H1 (cell line): Measurements from ENCODE around the gene LMAN1L. TPM values are rescaled to one million over a fixed set of nuclear protein-coding genes. Genes with fewer than 3 reads are reported as not detected.

Experiments used
- CTCF ChIA-PET: fragments of 300-600 bp; sonication (Branson Sonifier 250); formaldehyde crosslinking; loops from one replicate; lab custom pipeline; 2021; ENCODE audit not compliant: partially characterized antibody; lab: Charles Lee
- POLR2A ChIA-PET: fragments of 300-600 bp; sonication (Branson Sonifier 250); formaldehyde crosslinking; loops from one replicate; lab custom pipeline; 2021; ENCODE audit warnings: inconsistent platforms; ENCODE audit not compliant: partially characterized antibody; lab: Charles Lee
- DNase-seq, 2 experiments: peaks; one replicate each; pipeline versions ENCODE4 v3.0.0 to v3.0.0-alpha.2; 2010 to 2022; ENCODE audit warnings: low spot score in 2 of 2, low read depth in 1 of 2, mixed read lengths in 1 of 2
- FAIRE-seq: peaks from 2 replicates; lab custom pipeline; 2011; peaks lifted over from hg19 to GRCh38; lab: Jason Lieb, UNC
- H2AFZ ChIP-seq: 2 replicates; pipeline ENCODE4 v1.8.1; 2012; ENCODE audit warnings: low read length, inconsistent platforms
- H2AK5ac ChIP-seq: 2 replicates; pipeline ENCODE4 v1.6.1; 2013; ENCODE audit warnings: low read depth, low read length
- H2BK120ac ChIP-seq: replicated peaks from 2 replicates; pipeline ENCODE3; 2013; ENCODE audit warnings: low read depth, low read length, inconsistent platforms
- H2BK12ac ChIP-seq: 2 replicates; pipeline ENCODE4 v1.6.1; 2013; ENCODE audit warnings: low read depth, low read length
- H2BK15ac ChIP-seq: 2 replicates; pipeline ENCODE4 v1.6.1; 2013; ENCODE audit warnings: low read length
- H2BK20ac ChIP-seq: 2 replicates; pipeline ENCODE4 v1.6.1; 2013; ENCODE audit warnings: low read length
- H2BK5ac ChIP-seq: 2 replicates; pipeline ENCODE4 v1.6.1; 2013; ENCODE audit warnings: low read depth, low read length
- H3K14ac ChIP-seq: 2 replicates; pipeline ENCODE4 v1.6.1; 2013; ENCODE audit warnings: inconsistent platforms; ENCODE audit not compliant: insufficient read length
- H3K18ac ChIP-seq: 2 replicates; pipeline ENCODE4 v1.6.1; 2013; ENCODE audit warnings: low read length; ENCODE audit errors: extremely low read depth
- H3K23ac ChIP-seq: 2 replicates; pipeline ENCODE4 v1.6.1; 2013; ENCODE audit warnings: inconsistent platforms; ENCODE audit not compliant: insufficient read length
- H3K23me2 ChIP-seq: 2 replicates; pipeline ENCODE4 v1.6.1; 2013; ENCODE audit warnings: low read depth, low read length
- H3K27ac ChIP-seq: 2 replicates; pipeline ENCODE4 v1.6.1; 2011; ENCODE audit warnings: low read depth, low read length, inconsistent platforms
- H3K27me3 ChIP-seq, 4 experiments: replicated peaks in 1 of 4; 1 replicate in 1 of 4; 2 replicates in 3 of 4; pipeline versions ENCODE4 v1.6.1 to v1.8.1; 2011 to 2013; ENCODE audit warnings: low read length in 3 of 4, mild to moderate bottlenecking in 3 of 4, inconsistent platforms in 2 of 4, mixed read lengths in 2 of 4, moderate library complexity in 1 of 4; ENCODE audit not compliant: control insufficient read depth in 3 of 4, insufficient read depth in 3 of 4; ENCODE audit errors: extremely low read depth in 1 of 4
- H3K36me3 ChIP-seq, 4 experiments: 2 replicates each; pipeline versions ENCODE4 v1.6.1 to v1.8.1; 2011 to 2013; ENCODE audit warnings: mild to moderate bottlenecking in 4 of 4, low read length in 3 of 4, moderate library complexity in 2 of 4, control low read depth in 1 of 4, inconsistent platforms in 1 of 4; ENCODE audit not compliant: insufficient read depth in 4 of 4, control insufficient read depth in 2 of 4
- H3K4ac ChIP-seq: replicated peaks from 2 replicates; pipeline ENCODE3; 2013; ENCODE audit warnings: low read length, low read depth, mixed read lengths, inconsistent platforms; ENCODE audit not compliant: insufficient read length
- H3K4me1 ChIP-seq, 4 experiments: replicated peaks in 1 of 4; 1 replicate in 1 of 4; 2 replicates in 3 of 4; pipeline versions ENCODE4 v1.6.1 to v1.8.1; 2011 to 2013; ENCODE audit warnings: low read length in 3 of 4, inconsistent platforms in 2 of 4, mixed read lengths in 1 of 4; ENCODE audit not compliant: insufficient read depth in 4 of 4, control insufficient read depth in 3 of 4
- H3K4me2 ChIP-seq, 2 experiments: 2 replicates each; pipeline versions ENCODE4 v1.6.1 to v1.8.1; 2011 to 2013; ENCODE audit warnings: low read depth in 2 of 2, low read length in 2 of 2, control low read depth in 1 of 2, inconsistent platforms in 1 of 2, mild to moderate bottlenecking in 1 of 2; ENCODE audit not compliant: insufficient read depth in 1 of 2
- H3K4me3 ChIP-seq, 4 experiments: fragments of 200-600, 300-600 bp in 1 of 4; sonication (generic), shearing (Covaris generic), sonication (Bioruptor Twin) in 1 of 4; 2 replicates each; pipeline versions ENCODE4 v1.5.1 to v1.8.1; 2011 to 2016; ENCODE audit warnings: low read length in 4 of 4, low read depth in 3 of 4, control low read depth in 2 of 4, inconsistent platforms in 2 of 4, mild to moderate bottlenecking in 2 of 4, mixed read lengths in 1 of 4, moderate library complexity in 1 of 4; ENCODE audit not compliant: insufficient read depth in 2 of 4; ENCODE audit errors: extremely low read depth in 1 of 4
- H3K56ac ChIP-seq: replicated peaks from 2 replicates; pipeline ENCODE3; 2013; ENCODE audit warnings: low read depth, mild to moderate bottlenecking, mixed read lengths, low read length, inconsistent platforms; ENCODE audit not compliant: insufficient read length
- H3K79me1 ChIP-seq: 2 replicates; pipeline ENCODE4 v1.6.1; 2013; ENCODE audit warnings: low read depth, low read length, control low read depth
- H3K79me2 ChIP-seq, 2 experiments: 2 replicates each; pipeline versions ENCODE4 v1.6.1 to v1.8.1; 2012 to 2013; ENCODE audit warnings: low read length in 2 of 2, mild to moderate bottlenecking in 2 of 2, inconsistent platforms in 1 of 2; ENCODE audit not compliant: insufficient read depth in 2 of 2, control insufficient read depth in 1 of 2
- H3K9ac ChIP-seq, 4 experiments: replicated peaks in 1 of 4; 1 replicate in 1 of 4; 2 replicates in 3 of 4; pipeline versions ENCODE4 v1.6.1 to v1.8.1; 2011 to 2013; ENCODE audit warnings: low read depth in 3 of 4, low read length in 3 of 4, control low read depth in 2 of 4, mild to moderate bottlenecking in 2 of 4, moderate library complexity in 2 of 4, inconsistent platforms in 1 of 4; ENCODE audit errors: extremely low read depth in 1 of 4
- H3K9me3 ChIP-seq, 2 experiments: 2 replicates each; pipeline versions ENCODE4 v1.6.1 to v1.8.1; 2012 to 2013; ENCODE audit warnings: mild to moderate bottlenecking in 2 of 2, moderate library complexity in 2 of 2, control low read depth in 1 of 2, inconsistent platforms in 1 of 2, low read depth in 1 of 2, low read length in 1 of 2, mixed read lengths in 1 of 2; ENCODE audit not compliant: insufficient read depth in 2 of 2
- H4K20me1 ChIP-seq, 2 experiments: replicated peaks in 1 of 2; 2 replicates each; pipeline versions ENCODE3 to v1.8.1; 2011 to 2013; ENCODE audit warnings: inconsistent platforms in 2 of 2, low read length in 2 of 2, mild to moderate bottlenecking in 1 of 2; ENCODE audit not compliant: insufficient read depth in 2 of 2, control insufficient read depth in 1 of 2
- H4K5ac ChIP-seq: 2 replicates; pipeline ENCODE4 v1.6.1; 2013; ENCODE audit warnings: low read length, low read depth, mixed read lengths, inconsistent platforms; ENCODE audit not compliant: insufficient read length
- H4K8ac ChIP-seq: 2 replicates; pipeline ENCODE4 v1.8.0; 2013; ENCODE audit warnings: mild to moderate bottlenecking, moderate library complexity, low read length, inconsistent platforms; ENCODE audit not compliant: insufficient read depth; ENCODE audit errors: extremely low read depth
- H4K91ac ChIP-seq: replicated peaks from 2 replicates; pipeline ENCODE3; 2013; ENCODE audit warnings: low read length, mixed read lengths, inconsistent platforms; ENCODE audit not compliant: insufficient read length
- CBX5 ChIP-seq: fragments of 300-800, 300-1000 bp; sonication (generic); IDR thresholded peaks from 2 replicates; pipeline ENCODE4 v1.7.1; 2016; ENCODE audit warnings: antibody characterized with exemption, low read length, low read depth
- CREB1 ChIP-seq: IDR thresholded peaks from 2 replicates; pipeline ENCODE4 v1.6.1; 2012; ENCODE audit warnings: inconsistent platforms
- CTBP2 ChIP-seq: IDR thresholded peaks from 2 replicates; pipeline ENCODE4 v1.7.0; 2011; ENCODE audit warnings: borderline replicate concordance, mild to moderate bottlenecking, moderate library complexity, mixed read lengths, low read length; ENCODE audit not compliant: insufficient read depth, insufficient read length
- HDAC2 ChIP-seq, 2 experiments: fragments of 300-600 bp in 1 of 2; sonication (generic) in 1 of 2; IDR thresholded peaks; 2 replicates each; pipeline ENCODE4 v1.6.1; 2011 to 2012; ENCODE audit warnings: low read depth in 2 of 2, low read length in 2 of 2, mild to moderate bottlenecking in 2 of 2, moderate library complexity in 2 of 2, borderline replicate concordance in 1 of 2, inconsistent platforms in 1 of 2
- MAFK ChIP-seq: IDR thresholded peaks from 2 replicates; pipeline ENCODE4 v1.6.1; 2012; ENCODE audit warnings: low read depth, mild to moderate bottlenecking, improper control_type of control experiment, low read length
- POLR2AphosphoS5 ChIP-seq: IDR thresholded peaks from 2 replicates; pipeline ENCODE4 v1.6.1; 2011; ENCODE audit warnings: low read depth, low read length
- RNF2 ChIP-seq: fragments of 200-900, 300-1000 bp; sonication (generic); IDR thresholded peaks from 2 replicates; pipeline ENCODE4 v1.7.1; 2016; ENCODE audit warnings: borderline replicate concordance, low read depth, mild to moderate bottlenecking, antibody characterized with exemption, low read length; ENCODE audit not compliant: poor library complexity, severe bottlenecking; ENCODE audit errors: missing control alignments
- YY1 ChIP-seq: IDR thresholded peaks from 2 replicates; pipeline ENCODE4 v1.6.1; 2011; ENCODE audit warnings: low read depth, mild to moderate bottlenecking, low read length
- WGBS, 2 experiments: shearing (Covaris generic) in 1 of 2; methylation state at CpG; one replicate each; pipeline versions ENCODE4 v1.1.6 to v1.1.7; 2013 to 2015; ENCODE audit warnings: low lambda C conversion rate in 2 of 2, mixed read lengths in 2 of 2, inconsistent platforms in 1 of 2, low coverage in 1 of 2, missing lambda C conversion rate in 1 of 2; ENCODE audit not compliant: insufficient replicate concordance in 2 of 2, insufficient coverage in 1 of 2, insufficient read length in 1 of 2; ENCODE audit errors: extremely low coverage in 1 of 2, missing lambda C conversion rate in 1 of 2; 5-methylcytosine and 5-hydroxymethylcytosine counted together
- polyA plus RNA-seq, 7 experiments: library from polyadenylated mRNA; depleted of rRNA in 3 of 7; stranded (reverse) in 5 of 7; unstranded in 2 of 7; fragments of >200 nt in 5 of 7; fragments of 200-250 nt in 2 of 7; gene quantifications; 1 replicate in 5 of 7; 2 replicates in 1 of 7; 4 replicates in 1 of 7; pipeline versions ENCODE4 v1.2.1 to v1.2.3, GENCODE V29; 2011 to 2013; ENCODE audit warnings: missing spikeins in 2 of 7, mixed read lengths in 2 of 7
- total RNA-seq: library from RNA; stranded (reverse); fragmentation: NEBNext Ultra II Directional; extraction: Animal tissue kit (Norgen Biotek cat#: 25700); gene quantifications from 2 replicates; pipeline ENCODE4 v1.2.1, GENCODE V29; 2021
- TF ChIP-seq, protein P1 (sequence below): IDR thresholded peaks from 2 replicates; pipeline ENCODE4 v1.6.1; 2011; ENCODE audit warnings: low read length, improper control_type of control experiment
- TF ChIP-seq, protein P2 (sequence below): IDR thresholded peaks from 2 replicates; pipeline ENCODE4 v1.6.1; 2012; ENCODE audit warnings: low read length, inconsistent platforms

The LMAN1L gene
- total and polyA plus RNA-seq, 2 of the 8 experiments (the other 6 are each of a cell fraction or from before 2014, with no cell fraction given), result not detected

DNA sequence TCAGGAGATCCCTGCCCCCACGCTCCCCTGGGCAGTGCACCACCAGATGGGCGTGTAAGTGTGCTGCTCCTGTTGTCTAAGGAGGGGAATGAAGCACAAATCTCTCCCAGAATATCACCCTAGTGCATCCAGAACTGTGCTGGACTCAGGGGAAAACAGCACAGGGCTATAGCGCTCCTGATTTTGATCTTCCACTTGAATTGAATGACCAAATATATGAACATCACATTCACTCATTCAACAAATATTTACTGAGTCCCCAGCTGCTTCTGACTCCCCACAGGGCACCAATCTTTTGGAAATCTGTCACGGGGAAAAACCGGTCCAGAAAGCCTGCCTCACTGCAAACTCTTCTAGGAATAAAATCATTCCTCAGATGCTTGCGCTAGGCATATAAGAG is 16.2 kb downstream of the LMAN1L start:
- Histone ChIP-seq H3K36me3 (no peaks in the 10 kb centered on the region), H4K91ac (no peak overlapping the region), H3K4me3 (no peak overlapping the region), H3K4me2 (no peak overlapping the region), H2BK15ac (no peak overlapping the region), H3K23ac (no peak overlapping the region), H4K20me1 (peaks cover 0 to 2% of the 10 kb centered on the region in 2 experiments), H2BK20ac (no peak overlapping the region), H3K18ac (no peak overlapping the region), H3K27ac (no peak overlapping the region), H3K23me2 (0 out of 2 replicates have a peak, but pooled peaks cover 3% of the 10 kb centered on the region), H3K79me2 (no peaks in the 10 kb centered on the region), H2AK5ac (no peak overlapping the region), H3K79me1 (no peaks in the 10 kb centered on the region), H3K4me1 (peaks cover 0 to 7% (median 4%) of the 10 kb centered on the region in 4 experiments; a peak in 4 of 7 replicates), H2BK12ac (no peak overlapping the region), H2BK5ac (no peak overlapping the region), H2AFZ (no peak overlapping the region), H3K14ac (no peak overlapping the region), H3K4ac (no peak overlapping the region), H4K5ac (no peak overlapping the region), H3K27me3 (peaks cover 4 to 44% (median 29%) of the 10 kb centered on the region in 4 experiments), H3K9ac (no peak overlapping the region), H3K9me3 (no peaks in the 10 kb centered on the region), H3K56ac (no peak overlapping the region), H2BK120ac (no peak overlapping the region), H4K8ac (no peak overlapping the region)
- ChIA-PET CTCF (interaction anchor here (0.7 to 15.7 kb wide), 9 partner anchors 10 to 73 kb away, joined by 3 to 135 read pairs (median 8); no protein-coding TSS in a partner anchor), POLR2A (interaction anchor here (0.6 to 2.9 kb wide), 3 partner anchors 13 to 288 kb away, joined by 3 to 8 read pairs (median 4); partner anchors contain the start of gene ARID3B)
- 83% methylated on average over 6 of the region's 6 CpGs; no CpG with 5 or more reads in 1 of the 2 experiments for WGBS, 2 experiments
- FAIRE-seq, result no peak
- no peak for DNase-seq
- TF ChIP-seq MAFK, result no peak
- TF ChIP-seq HDAC2 (IDR thresholded peaks at IDR 0.05; ENCODE audit: borderline replicate concordance in 1 of 2, low read depth in 2 of 2, low read length in 2 of 2), result no peak
- TF ChIP-seq CTBP2, result no peak
- TF ChIP-seq CBX5, result no peak
- no peak for TF ChIP-seq POLR2AphosphoS5
- TF ChIP-seq RNF2, result no peak
- TF ChIP-seq, protein P1, sequence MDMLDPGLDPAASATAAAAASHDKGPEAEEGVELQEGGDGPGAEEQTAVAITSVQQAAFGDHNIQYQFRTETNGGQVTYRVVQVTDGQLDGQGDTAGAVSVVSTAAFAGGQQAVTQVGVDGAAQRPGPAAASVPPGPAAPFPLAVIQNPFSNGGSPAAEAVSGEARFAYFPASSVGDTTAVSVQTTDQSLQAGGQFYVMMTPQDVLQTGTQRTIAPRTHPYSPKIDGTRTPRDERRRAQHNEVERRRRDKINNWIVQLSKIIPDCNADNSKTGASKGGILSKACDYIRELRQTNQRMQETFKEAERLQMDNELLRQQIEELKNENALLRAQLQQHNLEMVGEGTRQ, result no peak
- no peak for TF ChIP-seq CREB1
- TF ChIP-seq, protein P2, sequence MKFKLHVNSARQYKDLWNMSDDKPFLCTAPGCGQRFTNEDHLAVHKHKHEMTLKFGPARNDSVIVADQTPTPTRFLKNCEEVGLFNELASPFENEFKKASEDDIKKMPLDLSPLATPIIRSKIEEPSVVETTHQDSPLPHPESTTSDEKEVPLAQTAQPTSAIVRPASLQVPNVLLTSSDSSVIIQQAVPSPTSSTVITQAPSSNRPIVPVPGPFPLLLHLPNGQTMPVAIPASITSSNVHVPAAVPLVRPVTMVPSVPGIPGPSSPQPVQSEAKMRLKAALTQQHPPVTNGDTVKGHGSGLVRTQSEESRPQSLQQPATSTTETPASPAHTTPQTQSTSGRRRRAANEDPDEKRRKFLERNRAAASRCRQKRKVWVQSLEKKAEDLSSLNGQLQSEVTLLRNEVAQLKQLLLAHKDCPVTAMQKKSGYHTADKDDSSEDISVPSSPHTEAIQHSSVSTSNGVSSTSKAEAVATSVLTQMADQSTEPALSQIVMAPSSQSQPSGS, result no peak
- no peak for TF ChIP-seq YY1
